ENCODE data around the gene POTEI.
"Not testable (repeated sequence)": the region's sequence is repeated elsewhere in the genome, so short reads cannot be mapped to it uniquely, and the experiment has no call there.

DNA sequence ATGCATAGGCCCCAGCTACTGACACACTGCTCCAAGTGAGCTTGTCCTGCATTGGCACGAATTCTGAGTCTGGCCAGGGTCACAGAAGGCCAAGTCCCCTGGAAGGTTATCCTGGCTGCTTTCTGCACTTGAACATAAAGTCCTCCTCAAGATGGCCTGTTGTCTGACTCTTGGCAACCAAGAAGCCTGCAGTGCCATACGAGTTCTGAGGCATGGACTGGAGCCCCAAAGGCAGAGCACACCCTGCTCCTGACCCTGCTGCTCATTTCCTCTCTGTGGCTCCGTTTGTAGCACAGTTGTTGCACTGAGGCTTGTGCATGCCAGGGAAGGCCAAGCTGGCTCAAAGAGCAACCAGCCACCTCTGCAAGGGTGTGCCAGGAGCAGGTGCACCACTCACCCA lies 57.9 kb downstream of the POTEI start:
- TF ChIP-seq, protein P1, sequence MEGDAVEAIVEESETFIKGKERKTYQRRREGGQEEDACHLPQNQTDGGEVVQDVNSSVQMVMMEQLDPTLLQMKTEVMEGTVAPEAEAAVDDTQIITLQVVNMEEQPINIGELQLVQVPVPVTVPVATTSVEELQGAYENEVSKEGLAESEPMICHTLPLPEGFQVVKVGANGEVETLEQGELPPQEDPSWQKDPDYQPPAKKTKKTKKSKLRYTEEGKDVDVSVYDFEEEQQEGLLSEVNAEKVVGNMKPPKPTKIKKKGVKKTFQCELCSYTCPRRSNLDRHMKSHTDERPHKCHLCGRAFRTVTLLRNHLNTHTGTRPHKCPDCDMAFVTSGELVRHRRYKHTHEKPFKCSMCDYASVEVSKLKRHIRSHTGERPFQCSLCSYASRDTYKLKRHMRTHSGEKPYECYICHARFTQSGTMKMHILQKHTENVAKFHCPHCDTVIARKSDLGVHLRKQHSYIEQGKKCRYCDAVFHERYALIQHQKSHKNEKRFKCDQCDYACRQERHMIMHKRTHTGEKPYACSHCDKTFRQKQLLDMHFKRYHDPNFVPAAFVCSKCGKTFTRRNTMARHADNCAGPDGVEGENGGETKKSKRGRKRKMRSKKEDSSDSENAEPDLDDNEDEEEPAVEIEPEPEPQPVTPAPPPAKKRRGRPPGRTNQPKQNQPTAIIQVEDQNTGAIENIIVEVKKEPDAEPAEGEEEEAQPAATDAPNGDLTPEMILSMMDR (conservative IDR thresholded peaks at IDR 0.05 in 1 of 2, IDR thresholded peaks at IDR 0.05 in 1 of 2; ENCODE audit: low read depth in 1 of 2, low read length in 2 of 2): not testable (repeated sequence)
- not testable (repeated sequence) for TF ChIP-seq EZH2 (IDR thresholded peaks at IDR 0.05; ENCODE audit: low read length, missing control alignments)
